Neutrophil (primary cell): ENCODE data around the gene ELMO2.
A peak's percentile ranks its signal among the peaks of the same experiment; 100 is the strongest.

ENCODE experiments used
- H3K27ac ChIP-seq: fragments of 200-600 bp; sonication (generic); 2 replicates; pipeline ENCODE4 v1.5.1; 2016; ENCODE audit warnings: mild to moderate bottlenecking, moderate library complexity
- H3K27me3 ChIP-seq: fragments of 200-600 bp; sonication (generic); 2 replicates; pipeline ENCODE4 v1.6.0; 2016; ENCODE audit warnings: mild to moderate bottlenecking
- H3K36me3 ChIP-seq: fragments of 200-600 bp; sonication (generic); 2 replicates; pipeline ENCODE4 v1.5.1; 2017
- H3K4me1 ChIP-seq, 2 experiments: fragments of 200-600 bp in 1 of 2; sonication (generic) in 1 of 2; 1 replicate in 1 of 2; 2 replicates in 1 of 2; pipeline versions ENCODE4 v1.5.1 to v1.6.1; 2013 to 2016; ENCODE audit warnings: low read depth in 1 of 2, low read length in 1 of 2, mild to moderate bottlenecking in 1 of 2, moderate library complexity in 1 of 2; ENCODE audit not compliant: control insufficient read depth in 1 of 2, insufficient read depth in 1 of 2
- H3K4me3 ChIP-seq, 2 experiments: fragments of 200-600 bp in 1 of 2; sonication (generic) in 1 of 2; 1 replicate in 1 of 2; 2 replicates in 1 of 2; pipeline ENCODE4 v1.5.1; 2013 to 2016; ENCODE audit warnings: low read depth in 1 of 2, low read length in 1 of 2, mild to moderate bottlenecking in 1 of 2, moderate library complexity in 1 of 2
- H3K9me3 ChIP-seq: fragments of 200-600 bp; sonication (generic); 2 replicates; pipeline ENCODE4 v1.5.1; 2016
- CTCF ChIP-seq: fragments of 200-600 bp; sonication (generic); IDR thresholded peaks from 2 replicates; pipeline ENCODE4 v1.5.1; 2016; ENCODE audit warnings: antibody characterized with exemption

Gene ELMO2

GRCh38 chr20:46399401-46399800, 7.0 kb downstream of the ELMO2 start:
- Histone ChIP-seq H3K9me3 (no peaks in the 10 kb centered on the region), H3K27me3 (no peaks in the 10 kb centered on the region), H3K27ac (peak overlapping the region; percentile 85), H3K4me1 (peaks cover 94 to 99% of the 10 kb centered on the region in 2 experiments), H3K36me3 (peaks cover 5% of the 10 kb centered on the region), H3K4me3 (peak overlapping the region; percentile 27 to 35)
- TF ChIP-seq CTCF = no peak

- H3K4me3 ChIP-seq = peak overlapping the region; percentile 27 to 35
- peaks cover 8% of the 10 kb centered on the region for H3K36me3 ChIP-seq
- TF ChIP-seq CTCF = no peak
- H3K9me3 ChIP-seq = no peaks in the 10 kb centered on the region
- H3K27me3 ChIP-seq = no peaks in the 10 kb centered on the region
- H3K27ac ChIP-seq = peak overlapping the region; percentile 85
- peaks cover 90 to 95% of the 10 kb centered on the region in 2 experiments for H3K4me1 ChIP-seq
Observed at GRCh38 chr20:46398963-46399362, 7.5 kb downstream of the ELMO2 start.

GRCh38 chr20:46396052-46396740, 10.2 kb downstream of the ELMO2 start:
- no peaks in the 10 kb centered on the region for H3K27me3 ChIP-seq
- peak overlapping the region; percentile 52 for H3K27ac ChIP-seq
- peaks cover 36% of the 10 kb centered on the region for H3K36me3 ChIP-seq
- H3K4me3 ChIP-seq = no peak overlapping the region
- peaks cover 65 to 67% of the 10 kb centered on the region in 2 experiments for H3K4me1 ChIP-seq
- H3K9me3 ChIP-seq = no peaks in the 10 kb centered on the region
- no peak for TF ChIP-seq CTCF

- H3K36me3 ChIP-seq = peaks cover 47% of the 10 kb centered on the region
- no peaks in the 10 kb centered on the region for H3K27me3 ChIP-seq
- H3K9me3 ChIP-seq = no peaks in the 10 kb centered on the region
- peaks cover 55 to 56% of the 10 kb centered on the region in 2 experiments for H3K4me1 ChIP-seq
- peak overlapping the region; percentile 52 for H3K27ac ChIP-seq
- no peak for TF ChIP-seq CTCF
- H3K4me3 ChIP-seq = no peak overlapping the region
Observed at GRCh38 chr20:46394872-46395760, 11.3 kb downstream of the ELMO2 start.

- Histone ChIP-seq H3K36me3 (peaks cover 58% of the 10 kb centered on the region), H3K4me1 (peaks cover 43 to 45% of the 10 kb centered on the region in 2 experiments), H3K4me3 (no peak overlapping the region), H3K9me3 (no peaks in the 10 kb centered on the region), H3K27ac (no peak overlapping the region), H3K27me3 (no peaks in the 10 kb centered on the region)
- TF ChIP-seq CTCF = no peak
Observed at GRCh38 chr20:46393967-46394366, 12.4 kb downstream of the ELMO2 start.
